ENCODE measurements around the gene ATP1B1.
A peak's percentile ranks its signal among the peaks of the same experiment; 100 is the strongest.

The ATP1B1 gene

GRCh38 chr1:169106095-169106920 is at the start of gene ATP1B1:
Gene ATP1B1, plus strand, starts transcription at chr1:169106690. Its CDS starts 140 bp downstream, at chr1:169106830.
- DNase-seq, result peak; percentile 97 to 98

- DNase-seq, result no peak
Measured at GRCh38 chr1:169059421-169059820, 47.1 kb upstream of the ATP1B1 start.

GRCh38 chr1:169060043-169060722 is 46.3 kb upstream of the ATP1B1 start:
- no peak for DNase-seq

DNA sequence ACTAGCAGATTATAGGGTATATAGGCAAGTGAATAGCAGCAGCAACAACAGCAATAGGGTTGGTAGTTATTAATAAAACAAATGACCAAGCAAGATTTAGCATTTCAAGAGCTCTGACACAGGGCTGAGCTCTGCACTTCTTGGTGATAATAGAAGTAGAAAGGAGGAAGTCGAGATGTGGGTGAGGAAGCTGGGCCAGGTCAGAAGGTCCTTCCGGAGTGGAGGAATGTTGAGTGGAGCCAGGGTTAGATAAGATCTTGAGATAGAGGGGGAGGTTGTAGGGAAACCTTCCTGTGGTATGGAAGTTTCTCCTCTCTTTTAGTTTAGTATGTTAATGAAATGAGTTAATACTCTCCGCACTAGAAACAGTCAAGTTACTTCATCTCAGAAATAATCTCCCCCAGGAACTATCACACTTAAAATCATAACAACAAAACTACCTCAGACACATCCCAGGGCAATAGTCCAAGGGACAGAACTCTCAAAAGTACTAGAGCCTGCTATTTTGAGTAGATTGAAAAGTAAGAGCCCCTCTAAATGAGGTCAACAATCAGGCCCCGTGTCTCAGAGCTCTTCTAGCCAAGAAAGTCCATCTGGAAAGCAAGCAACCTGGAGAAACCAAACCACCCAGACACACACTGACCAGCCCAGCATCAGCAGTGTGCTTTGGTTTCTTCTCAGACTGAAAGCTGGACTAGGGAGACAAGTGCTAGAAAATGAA is 45.4 kb upstream of the ATP1B1 start:
- no peak for DNase-seq

GRCh38 chr1:169062152-169062551 is 44.3 kb upstream of the ATP1B1 start:
- no peak for DNase-seq

DNA sequence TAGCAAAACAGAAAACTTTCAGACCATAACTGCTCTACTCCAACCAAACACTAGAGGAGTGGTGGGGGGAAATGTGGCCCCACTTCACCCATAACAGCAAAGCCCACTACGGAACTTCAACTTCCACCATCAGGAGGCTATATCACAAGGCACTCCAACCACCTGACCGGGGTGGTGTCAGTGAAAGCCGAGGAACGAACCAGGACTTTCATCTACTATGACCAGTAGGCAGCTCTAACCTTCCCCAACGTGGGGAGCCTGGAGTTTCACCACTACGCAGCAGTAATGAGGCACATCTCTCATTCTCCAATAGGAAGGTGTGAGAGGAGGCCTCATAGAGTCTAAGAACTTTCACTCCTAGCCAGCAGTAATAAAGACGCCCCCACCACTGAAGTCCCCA is 42.4 kb upstream of the ATP1B1 start:
- no peak for DNase-seq

DNA sequence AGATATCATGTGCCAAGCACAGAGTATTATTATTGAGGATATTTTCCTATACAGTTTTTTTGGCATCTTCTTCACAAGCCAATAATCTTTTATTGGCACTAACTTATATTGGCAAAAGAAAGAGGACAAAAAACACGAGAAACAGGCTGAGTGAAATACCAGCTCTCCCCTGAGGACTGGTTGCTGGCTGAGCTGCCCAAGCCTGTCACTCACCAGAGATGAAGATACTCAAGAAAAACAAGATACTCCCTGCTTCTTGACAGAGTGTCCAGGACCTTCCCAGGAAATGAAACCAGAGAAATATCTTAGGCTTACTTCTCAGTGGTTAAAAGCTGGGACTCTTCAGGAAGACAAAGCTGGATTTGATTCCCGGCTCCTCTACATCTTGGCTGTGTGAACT is 35.9 kb upstream of the ATP1B1 start:
- no peak for DNase-seq

- DNase-seq, result no peak
Measured at GRCh38 chr1:169070958-169071357, 35.5 kb upstream of the ATP1B1 start.

DNA sequence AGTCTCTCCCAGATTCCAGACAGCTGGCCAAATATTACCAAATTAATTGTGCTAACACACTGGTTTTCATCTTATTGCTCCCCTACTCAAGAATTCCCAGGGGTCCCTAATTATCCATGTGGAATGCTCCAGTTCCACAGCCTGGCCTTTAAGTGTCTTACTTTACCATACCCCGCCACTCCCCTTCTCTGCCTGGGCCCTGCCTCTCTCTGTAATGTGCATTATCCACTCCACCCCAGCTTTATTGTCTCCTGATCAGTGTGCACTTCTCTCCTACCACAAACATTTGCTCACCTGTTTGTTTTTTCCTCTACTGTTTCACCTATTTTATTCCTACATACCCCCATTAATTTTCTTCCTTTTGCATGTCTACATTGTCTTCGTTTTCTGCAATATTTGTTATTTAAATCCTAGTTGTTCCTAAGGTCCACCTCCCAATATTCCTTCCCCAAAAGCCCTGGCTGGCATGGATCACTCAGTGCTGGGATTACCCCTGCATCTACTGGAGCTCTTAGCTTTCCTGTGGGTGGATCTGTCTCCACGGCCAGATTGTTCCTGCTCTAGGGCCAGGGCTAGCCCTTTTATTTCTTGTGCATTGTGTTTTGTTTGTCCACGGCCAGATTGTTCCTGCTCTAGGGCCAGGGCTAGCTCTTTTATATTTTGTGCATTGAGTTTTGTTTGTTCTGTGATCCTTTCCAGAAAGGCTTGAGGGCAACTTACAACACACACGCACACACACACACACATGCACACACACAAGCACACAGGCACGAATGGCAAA is 33.4 kb upstream of the ATP1B1 start:
- peak; percentile 57 to 73 for DNase-seq

DNA sequence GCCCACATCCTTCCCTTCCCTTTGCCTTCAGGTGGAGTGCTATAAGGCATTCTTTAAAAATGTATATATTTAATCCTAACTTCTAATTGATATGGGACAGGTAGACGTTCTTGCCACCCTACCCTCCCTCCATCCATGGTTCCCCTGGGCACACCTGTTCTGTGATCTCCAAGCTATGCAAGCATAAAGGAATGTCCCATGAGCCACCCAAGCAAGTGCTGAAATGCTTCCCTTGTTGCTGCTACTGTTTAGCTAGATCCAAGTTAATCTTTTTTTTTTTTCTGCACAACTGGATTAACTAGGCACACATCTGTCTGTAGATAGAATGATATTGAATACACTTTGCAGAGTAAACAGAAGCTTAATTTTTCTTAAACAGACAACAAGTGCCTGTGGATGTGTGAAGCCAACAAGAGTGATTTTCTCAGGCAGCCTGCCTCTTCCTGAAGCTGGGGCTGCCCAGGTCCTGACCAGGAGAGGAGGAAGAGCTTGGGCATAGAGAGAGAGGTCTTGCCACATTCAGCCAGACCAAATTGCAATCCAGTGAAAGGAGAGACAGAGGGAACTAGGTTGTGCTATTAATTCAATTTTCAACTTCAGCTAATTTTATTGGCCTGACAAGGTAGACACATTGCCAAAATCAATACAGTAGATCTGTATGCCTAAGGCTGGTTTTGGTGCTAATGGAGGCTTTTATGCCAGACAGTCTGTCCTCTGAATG is 28.2 kb upstream of the ATP1B1 start:
- no peak for DNase-seq

GRCh38 chr1:169081503-169082123 is 24.9 kb upstream of the ATP1B1 start:
- no peak for DNase-seq

DNA sequence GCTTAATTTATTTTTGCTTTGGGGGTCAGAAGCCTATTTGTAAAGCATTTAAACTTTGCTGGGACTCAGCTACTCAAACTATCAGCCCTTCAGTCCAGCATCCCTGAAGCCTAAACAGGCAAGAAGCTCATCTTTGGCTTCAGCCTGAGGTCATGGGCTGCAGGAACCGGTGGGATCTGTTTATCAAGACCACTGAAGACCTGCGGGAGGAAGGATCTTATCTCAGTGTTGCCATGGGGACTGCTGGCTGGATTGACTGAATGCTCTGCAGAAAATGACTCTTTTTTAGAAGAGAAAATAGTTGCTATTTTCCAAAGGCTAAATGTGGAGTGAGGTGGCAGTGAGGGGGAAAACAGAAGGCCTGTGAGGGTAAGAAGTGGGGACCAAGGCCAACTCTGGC is 20.6 kb upstream of the ATP1B1 start:
- DNase-seq, result no peak

GRCh38 chr1:169086603-169087455 is 19.7 kb upstream of the ATP1B1 start:
- DNase-seq, result no peak

DNA sequence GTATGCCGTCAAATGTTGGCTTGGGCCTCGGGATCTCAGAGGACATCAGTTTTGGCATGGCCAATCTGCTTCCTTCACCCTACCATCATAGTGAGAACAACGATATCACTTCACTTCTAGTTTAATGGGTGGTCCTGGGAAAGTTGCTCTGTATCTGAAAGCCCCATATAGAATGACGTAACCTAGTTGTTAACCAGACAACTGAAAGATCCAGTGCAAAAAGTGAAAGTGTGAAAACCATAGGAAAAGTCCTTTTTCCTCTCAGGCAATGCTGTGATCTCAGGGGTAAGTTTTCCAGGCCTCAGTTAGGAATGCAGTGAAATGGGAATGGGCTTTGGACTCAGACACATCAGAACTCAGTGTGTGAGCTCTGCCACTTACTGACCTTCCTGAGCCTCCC is 18.6 kb upstream of the ATP1B1 start:
- DNase-seq, result no peak

DNA sequence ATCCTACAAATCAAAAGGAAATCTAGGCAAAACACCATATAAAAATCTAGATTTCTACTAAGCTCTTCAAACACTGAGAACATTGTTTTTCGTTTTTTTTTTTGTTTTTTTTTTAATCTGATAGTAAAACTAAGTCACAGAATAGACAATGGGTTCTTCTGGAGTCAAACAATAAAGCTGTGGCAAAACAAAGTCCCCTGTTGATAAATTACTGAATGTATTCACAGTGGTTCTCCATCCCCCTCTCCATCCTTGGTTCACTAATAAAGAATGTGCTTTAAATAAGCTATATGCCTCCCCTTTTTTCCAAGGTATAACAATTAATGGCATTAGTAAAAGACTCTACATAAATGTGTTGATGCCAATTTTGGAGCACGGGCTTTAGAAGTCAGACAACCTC is 16.7 kb upstream of the ATP1B1 start:
- no peak for DNase-seq

GRCh38 chr1:169090308-169090899 is 16.1 kb upstream of the ATP1B1 start:
- no peak for DNase-seq

- DNase-seq, result no peak
Measured at GRCh38 chr1:169090900-169091311, 15.6 kb upstream of the ATP1B1 start.

- DNase-seq, result no peak
Measured at GRCh38 chr1:169091480-169091941, 15.0 kb upstream of the ATP1B1 start.

DNA sequence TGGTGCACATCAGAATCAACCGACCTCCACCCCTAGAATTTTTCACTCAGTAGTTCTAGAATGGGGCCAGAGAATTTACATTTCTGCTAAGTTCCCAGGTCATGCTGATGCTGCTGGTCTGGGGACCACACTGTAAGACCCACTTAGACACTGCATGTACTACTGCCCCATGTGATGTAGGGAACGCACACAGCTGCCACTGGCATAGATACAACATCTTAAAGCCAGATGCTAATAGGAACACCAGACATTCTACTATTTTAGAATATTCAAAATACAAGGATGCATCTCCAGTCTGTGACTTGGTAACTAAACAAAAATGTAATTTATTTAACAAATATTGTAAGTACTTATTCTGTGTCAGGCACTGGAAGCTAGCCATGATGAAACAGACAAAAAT is 14.1 kb upstream of the ATP1B1 start:
- no peak for DNase-seq

DNA sequence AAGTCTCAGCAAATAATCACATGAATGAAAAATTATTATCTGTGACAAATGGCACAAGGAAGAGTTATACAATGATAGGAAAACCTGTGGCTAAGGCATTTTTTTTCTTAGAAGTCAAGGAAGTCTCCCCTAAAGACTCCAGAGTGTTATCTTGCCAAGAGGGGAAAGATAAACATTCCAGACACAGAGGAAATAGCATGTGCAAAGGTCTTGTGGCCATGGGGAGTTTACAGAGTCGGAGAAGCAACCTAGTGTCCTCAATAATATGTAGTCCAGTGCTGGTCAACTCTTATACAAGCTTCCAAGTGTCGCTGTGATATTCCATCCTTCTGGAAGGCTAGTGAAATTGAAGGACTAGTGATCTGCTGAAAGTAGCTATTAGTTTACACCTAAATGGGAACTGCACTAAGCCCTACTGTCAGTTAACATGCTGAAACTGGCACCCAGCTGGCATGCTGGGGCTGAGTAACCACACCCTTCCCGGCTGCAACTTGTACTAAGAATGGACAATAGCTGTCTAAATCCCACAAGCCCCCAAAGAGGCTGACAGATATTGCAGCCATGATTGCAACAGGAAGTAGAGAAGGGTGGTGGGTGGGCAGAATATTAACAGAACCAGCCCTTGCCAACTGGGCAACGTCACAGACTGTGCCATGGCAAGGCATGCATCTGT is 11.5 kb upstream of the ATP1B1 start:
- no peak for DNase-seq
